WI38 (cell line): ENCODE data around the gene RELL2.
A peak's percentile ranks its signal among the peaks of the same experiment; 100 is the strongest.

ENCODE experiments used
- H3K4me3 ChIP-seq: 2 replicates; pipeline ENCODE4 v1.5.1; 2011; ENCODE audit warnings: low read depth, mild to moderate bottlenecking, control low read depth, low read length
- CTCF ChIP-seq: IDR thresholded peaks from 2 replicates; pipeline ENCODE4 v1.5.1; 2012; ENCODE audit warnings: low read depth, mild to moderate bottlenecking, control low read depth, low read length

RELL2 gene

DNA sequence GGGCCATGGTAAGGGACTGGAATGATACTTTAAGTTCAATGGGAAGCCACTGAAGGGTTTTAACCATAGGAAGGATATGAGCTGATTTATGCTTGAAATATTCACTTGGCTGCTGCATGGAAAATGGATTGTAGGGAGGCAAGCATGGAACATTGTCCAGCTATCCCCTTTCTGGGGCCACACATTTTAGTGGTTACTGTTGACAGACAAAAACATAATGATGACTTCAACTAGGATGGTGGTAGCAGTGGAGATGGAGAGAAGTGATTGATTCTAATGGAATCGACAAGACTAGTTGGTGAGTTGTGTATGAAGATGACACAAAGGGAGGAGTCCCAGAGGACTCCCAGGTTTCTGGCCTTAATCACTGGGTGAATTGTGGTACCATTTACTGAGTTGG lies 20.6 kb downstream of the RELL2 start:
- no peak overlapping the region for H3K4me3 ChIP-seq
- TF ChIP-seq CTCF = no peak

DNA sequence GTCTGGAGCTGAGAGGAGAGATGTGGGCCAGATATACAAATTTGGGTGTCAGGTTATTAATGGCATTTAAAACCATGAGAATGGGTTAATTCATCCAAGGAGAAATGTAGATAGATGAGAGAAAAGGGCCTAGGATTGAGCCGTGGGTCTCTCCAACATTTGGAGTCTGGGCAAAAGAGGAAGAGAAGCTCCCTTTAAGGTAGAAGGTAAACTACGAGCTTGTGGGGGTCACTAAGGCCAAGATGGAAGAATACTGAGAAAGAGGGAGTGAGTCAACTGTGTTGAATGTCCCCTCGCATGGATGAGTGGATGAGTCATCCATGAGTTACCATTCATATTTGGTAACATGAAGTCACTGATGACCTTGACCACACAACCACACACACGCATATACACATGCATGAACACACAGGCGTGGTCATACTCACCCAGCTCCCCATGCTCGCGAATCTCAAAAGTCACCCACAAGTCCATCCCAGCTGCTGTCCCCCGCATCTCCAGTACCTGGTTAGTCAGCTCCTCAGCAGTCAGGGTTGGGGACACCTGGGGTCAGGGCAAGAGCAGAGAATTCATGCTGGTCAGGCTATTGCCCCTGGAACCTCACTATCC lies 21.2 kb downstream of the RELL2 start:
- no peak overlapping the region for H3K4me3 ChIP-seq
- TF ChIP-seq CTCF = no peak

- TF ChIP-seq CTCF = no peak
Observed at GRCh38 chr5:141662028-141662427, 25.2 kb downstream of the RELL2 start.

GRCh38 chr5:141663506-141663905 lies 26.7 kb downstream of the RELL2 start:
- no peak overlapping the region for H3K4me3 ChIP-seq
- no peak for TF ChIP-seq CTCF

More at GRCh38 chr5:141662028-141662427, 25.2 kb downstream of the RELL2 start:
- H3K4me3 ChIP-seq = no peak overlapping the region

DNA sequence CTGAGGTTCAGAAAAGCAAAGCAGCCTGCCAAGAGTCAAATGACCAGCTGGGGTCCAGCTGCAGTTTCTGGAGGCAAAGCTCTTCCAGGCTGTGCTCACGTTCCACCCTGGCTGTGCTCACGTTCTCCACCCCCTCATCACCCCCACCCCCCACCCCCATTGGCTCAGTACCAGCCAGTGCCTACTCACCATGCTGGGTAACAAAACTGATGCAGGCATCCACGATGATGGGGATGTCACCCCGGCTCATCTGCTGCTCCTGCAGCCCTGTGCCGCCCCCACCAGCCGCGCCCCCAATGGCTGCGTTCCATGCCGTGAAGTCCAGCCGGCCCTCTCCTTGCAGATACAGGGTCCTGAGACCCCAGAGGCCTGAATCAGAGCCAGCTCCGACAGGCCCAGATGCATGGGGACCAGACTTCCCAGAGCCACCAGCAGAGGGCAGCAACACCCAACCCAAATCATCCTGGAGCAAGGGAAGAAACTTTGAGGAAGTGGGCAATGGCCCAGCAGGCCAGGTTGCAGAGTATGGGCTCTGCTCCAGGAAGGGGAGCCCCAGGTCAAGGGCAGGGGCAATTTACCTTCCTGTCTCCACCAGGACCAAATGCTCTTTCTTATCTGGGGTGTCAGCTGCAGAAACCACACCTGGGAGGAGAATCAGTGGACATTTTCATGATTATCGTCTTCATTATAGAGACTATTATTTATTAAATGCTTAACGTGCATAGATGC lies 28.1 kb downstream of the RELL2 start:
- peak; percentile 89 for TF ChIP-seq CTCF
- H3K4me3 ChIP-seq = no peak overlapping the region

GRCh38 chr5:141665995-141666940 lies 29.5 kb downstream of the RELL2 start:
- TF ChIP-seq CTCF = no peak
- no peak overlapping the region for H3K4me3 ChIP-seq
